ENCODE results near the gene VPS41. TPM values are rescaled to one million over a fixed set of nuclear protein-coding genes. Genes with fewer than 3 reads are reported as not detected.

The VPS41 gene
- polyA plus RNA-seq, 1 experiment = 15.7 TPM

- Histone ChIP-seq H3K27me3 (ENCODE audit: control insufficient read depth, insufficient read depth, low read length) (no peaks in the 10 kb centered on the region), H3K4me3 (ENCODE audit: low read depth, low read length) (no peak overlapping the region), H3K36me3 (ENCODE audit: control insufficient read depth, insufficient read depth, low read length) (no peaks in the 10 kb centered on the region)
- TF ChIP-seq CTCF (IDR thresholded peaks at IDR 0.05; ENCODE audit: insufficient read depth, low read depth, low read length) = no peak
- DNase-seq (ENCODE audit: low read depth) = no peak
- CTCF ChIA-PET = interaction anchor here (0.8 to 1.2 kb wide), 2 partner anchors 13 to 23 kb away, joined by 3 to 4 read pairs; no protein-coding TSS in a partner anchor
- POLR2A ChIA-PET = no interaction called here
Observed at GRCh38 chr7:38806912-38807311, 102.1 kb downstream of the VPS41 start.

GRCh38 chr7:38801786-38802185 is 107.2 kb downstream of the VPS41 start:
- DNase-seq (ENCODE audit: low read depth) = no peak
- Histone ChIP-seq H3K36me3 (ENCODE audit: control insufficient read depth, insufficient read depth, low read length) (no peaks in the 10 kb centered on the region), H3K27me3 (ENCODE audit: control insufficient read depth, insufficient read depth, low read length) (no peaks in the 10 kb centered on the region), H3K4me3 (ENCODE audit: low read depth, low read length) (no peak overlapping the region)
- TF ChIP-seq CTCF (IDR thresholded peaks at IDR 0.05; ENCODE audit: insufficient read depth, low read depth, low read length) = no peak
- ChIA-PET CTCF (no interaction called here), POLR2A (no interaction called here)

GRCh38 chr7:38798552-38799267 is 110.3 kb downstream of the VPS41 start:
- no peak overlapping the region for H3K4me3 ChIP-seq (ENCODE audit: low read depth, low read length)
- no peak for DNase-seq (ENCODE audit: low read depth)
- H3K36me3 ChIP-seq (ENCODE audit: control insufficient read depth, insufficient read depth, low read length) = no peaks in the 10 kb centered on the region
- no peaks in the 10 kb centered on the region for H3K27me3 ChIP-seq (ENCODE audit: control insufficient read depth, insufficient read depth, low read length)
- TF ChIP-seq CTCF (IDR thresholded peaks at IDR 0.05; ENCODE audit: insufficient read depth, low read depth, low read length) = no peak
- POLR2A ChIA-PET = no interaction called here
- CTCF ChIA-PET = interaction anchor here (0.6 to 1.5 kb wide), 3 partner anchors 10 to 669 kb away, joined by 3 to 4 read pairs (median 3); no protein-coding TSS in a partner anchor

- CTCF ChIA-PET = interaction anchor here (0.6 to 1.9 kb wide), 8 partner anchors 9 to 783 kb away, joined by 3 to 6 read pairs (median 3); no protein-coding TSS in a partner anchor
Observed at GRCh38 chr7:38796626-38797501, 112.1 kb downstream of the VPS41 start.

More at GRCh38 chr7:38796626-38797501, 112.1 kb downstream of the VPS41 start:
- no peak overlapping the region for H3K4me3 ChIP-seq (ENCODE audit: low read depth, low read length)
- H3K36me3 ChIP-seq (ENCODE audit: control insufficient read depth, insufficient read depth, low read length) = no peaks in the 10 kb centered on the region
- TF ChIP-seq CTCF (IDR thresholded peaks at IDR 0.05; ENCODE audit: insufficient read depth, low read depth, low read length) = peak; percentile 66
- POLR2A ChIA-PET = no interaction called here
- DNase-seq (ENCODE audit: low read depth) = peak; percentile 10
- no peaks in the 10 kb centered on the region for H3K27me3 ChIP-seq (ENCODE audit: control insufficient read depth, insufficient read depth, low read length)

Measured in BJ (cell line).